ENCODE results near the gene BICDL2.

DNA sequence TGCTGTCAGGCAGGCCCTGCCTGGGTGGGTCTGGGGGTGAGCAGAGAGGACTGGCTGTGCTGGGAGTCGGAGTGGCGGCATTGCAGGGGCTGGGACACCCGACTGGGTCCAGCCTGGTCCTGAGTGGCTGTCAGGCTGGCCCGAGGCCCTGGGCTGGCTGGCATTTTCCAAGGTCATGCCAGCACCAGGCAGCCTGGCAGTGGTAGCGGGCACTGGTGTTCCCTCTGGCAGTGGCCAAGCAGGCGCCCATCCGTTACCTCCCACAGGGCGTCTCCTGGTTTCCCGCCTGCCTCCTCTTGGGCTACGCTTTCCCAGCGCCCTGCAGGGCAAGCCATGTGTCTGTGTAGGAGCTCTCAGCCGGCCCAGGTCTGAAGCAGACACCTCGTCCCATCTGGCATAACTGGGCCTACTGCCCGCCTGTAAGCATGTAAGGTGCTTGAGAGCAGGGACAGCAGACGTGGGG is 50.8 kb downstream of the BICDL2 start:
- TF ChIP-seq, protein P1, sequence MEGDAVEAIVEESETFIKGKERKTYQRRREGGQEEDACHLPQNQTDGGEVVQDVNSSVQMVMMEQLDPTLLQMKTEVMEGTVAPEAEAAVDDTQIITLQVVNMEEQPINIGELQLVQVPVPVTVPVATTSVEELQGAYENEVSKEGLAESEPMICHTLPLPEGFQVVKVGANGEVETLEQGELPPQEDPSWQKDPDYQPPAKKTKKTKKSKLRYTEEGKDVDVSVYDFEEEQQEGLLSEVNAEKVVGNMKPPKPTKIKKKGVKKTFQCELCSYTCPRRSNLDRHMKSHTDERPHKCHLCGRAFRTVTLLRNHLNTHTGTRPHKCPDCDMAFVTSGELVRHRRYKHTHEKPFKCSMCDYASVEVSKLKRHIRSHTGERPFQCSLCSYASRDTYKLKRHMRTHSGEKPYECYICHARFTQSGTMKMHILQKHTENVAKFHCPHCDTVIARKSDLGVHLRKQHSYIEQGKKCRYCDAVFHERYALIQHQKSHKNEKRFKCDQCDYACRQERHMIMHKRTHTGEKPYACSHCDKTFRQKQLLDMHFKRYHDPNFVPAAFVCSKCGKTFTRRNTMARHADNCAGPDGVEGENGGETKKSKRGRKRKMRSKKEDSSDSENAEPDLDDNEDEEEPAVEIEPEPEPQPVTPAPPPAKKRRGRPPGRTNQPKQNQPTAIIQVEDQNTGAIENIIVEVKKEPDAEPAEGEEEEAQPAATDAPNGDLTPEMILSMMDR (IDR thresholded peaks at IDR 0.05; ENCODE audit: poor library complexity, severe bottlenecking): no peak
- TF ChIP-seq EP300 (conservative IDR thresholded peaks at IDR 0.05; ENCODE audit: poor library complexity, severe bottlenecking): no peak
